ENCODE measurements around the gene FGF5. TPM values are rescaled to one million over a fixed set of nuclear protein-coding genes. Genes with fewer than 3 reads are reported as not detected.
"Not testable (repeated sequence)": the region's sequence is repeated elsewhere in the genome, so short reads cannot be mapped to it uniquely, and the experiment has no call there.

The FGF5 gene
- total and polyA plus RNA-seq, 12 donors: not detected

DNA sequence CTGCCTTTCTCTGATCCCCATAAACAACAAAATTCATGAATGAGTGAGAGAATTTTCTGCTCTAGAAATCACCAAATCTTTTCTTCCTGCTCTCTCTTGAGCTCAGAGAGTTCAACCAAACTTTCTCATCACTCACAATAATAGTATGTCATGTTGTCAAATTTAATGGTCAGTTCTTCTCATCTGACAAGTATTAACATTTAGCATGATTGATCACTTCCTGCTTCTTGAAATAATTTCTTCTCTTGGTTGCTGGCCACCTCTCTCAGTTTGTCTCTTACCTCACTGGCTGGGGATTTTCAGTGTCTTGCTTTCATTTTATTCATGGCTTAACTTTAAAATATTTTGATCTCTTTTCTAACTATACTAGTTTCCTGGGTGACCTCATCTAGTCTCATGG lies 25.5 kb upstream of the FGF5 start:
- peaks cover 4% of the 10 kb centered on the region for H3K27me3 ChIP-seq
- no peaks in the 10 kb centered on the region for H3K36me3 ChIP-seq (replicated peaks in 1 of 2)
- no peak for DNase-seq
- H3K4me1 ChIP-seq (replicated peaks in 1 of 2): no peaks in the 10 kb centered on the region
- no peak overlapping the region for H3K4me3 ChIP-seq
- no peaks in the 10 kb centered on the region for H3K9me3 ChIP-seq (replicated peaks in 1 of 3)
- intact Hi-C loops (cut with DNase I): no loop called here
- H3K27ac ChIP-seq: no peak overlapping the region
- TF ChIP-seq, protein P1, sequence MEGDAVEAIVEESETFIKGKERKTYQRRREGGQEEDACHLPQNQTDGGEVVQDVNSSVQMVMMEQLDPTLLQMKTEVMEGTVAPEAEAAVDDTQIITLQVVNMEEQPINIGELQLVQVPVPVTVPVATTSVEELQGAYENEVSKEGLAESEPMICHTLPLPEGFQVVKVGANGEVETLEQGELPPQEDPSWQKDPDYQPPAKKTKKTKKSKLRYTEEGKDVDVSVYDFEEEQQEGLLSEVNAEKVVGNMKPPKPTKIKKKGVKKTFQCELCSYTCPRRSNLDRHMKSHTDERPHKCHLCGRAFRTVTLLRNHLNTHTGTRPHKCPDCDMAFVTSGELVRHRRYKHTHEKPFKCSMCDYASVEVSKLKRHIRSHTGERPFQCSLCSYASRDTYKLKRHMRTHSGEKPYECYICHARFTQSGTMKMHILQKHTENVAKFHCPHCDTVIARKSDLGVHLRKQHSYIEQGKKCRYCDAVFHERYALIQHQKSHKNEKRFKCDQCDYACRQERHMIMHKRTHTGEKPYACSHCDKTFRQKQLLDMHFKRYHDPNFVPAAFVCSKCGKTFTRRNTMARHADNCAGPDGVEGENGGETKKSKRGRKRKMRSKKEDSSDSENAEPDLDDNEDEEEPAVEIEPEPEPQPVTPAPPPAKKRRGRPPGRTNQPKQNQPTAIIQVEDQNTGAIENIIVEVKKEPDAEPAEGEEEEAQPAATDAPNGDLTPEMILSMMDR (IDR thresholded peaks at IDR 0.05): no peak
- no peak for TF ChIP-seq POLR2A (IDR thresholded peaks at IDR 0.05)

DNA sequence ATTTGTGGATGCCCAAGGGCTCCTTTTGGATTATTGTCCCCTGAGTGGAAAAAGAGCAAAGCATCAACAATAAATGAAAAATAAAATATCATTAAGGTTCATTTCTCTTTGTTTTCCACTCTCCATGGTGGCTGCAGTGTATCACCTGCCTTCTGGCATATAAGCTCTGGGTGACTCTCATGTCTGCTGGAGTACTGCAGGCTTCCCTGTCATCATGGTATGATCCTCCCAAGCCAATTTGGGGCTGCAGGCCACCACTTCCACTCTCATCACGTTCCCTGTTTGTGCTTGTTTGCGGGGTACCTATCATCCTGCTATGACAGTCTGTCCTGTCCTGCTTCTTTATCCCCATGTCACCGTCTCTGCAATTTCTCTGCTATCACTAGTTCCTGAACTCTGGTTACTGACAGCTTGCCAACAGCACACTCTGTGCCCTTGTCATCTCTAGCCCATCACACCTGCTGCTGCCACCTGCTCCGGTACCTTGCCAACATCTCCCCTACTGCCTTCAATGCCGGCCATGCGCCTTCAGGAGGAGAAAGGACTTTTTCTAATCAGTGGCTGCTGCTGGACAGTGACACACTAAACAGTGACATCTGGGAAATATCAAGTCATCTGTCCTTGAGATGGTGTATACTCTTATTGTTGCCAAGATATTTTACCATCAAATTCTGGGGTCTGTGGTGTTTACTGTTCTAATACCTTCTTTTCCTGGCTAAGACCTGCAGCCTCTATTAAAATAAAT lies 23.0 kb upstream of the FGF5 start:
- Histone ChIP-seq H3K27ac (no peak overlapping the region), H3K36me3 (replicated peaks in 1 of 2) (no peaks in the 10 kb centered on the region), H3K27me3 (peaks cover 4% of the 10 kb centered on the region), H3K9me3 (replicated peaks in 1 of 3) (no peaks in the 10 kb centered on the region), H3K4me1 (replicated peaks in 1 of 2) (no peaks in the 10 kb centered on the region), H3K4me3 (no peak overlapping the region)
- DNase-seq: no peak
- 57 to 74% (median 67%) methylated on average over 6 of the region's 6 CpGs for WGBS, 4 donors
- intact Hi-C loops (cut with DNase I): no loop called here
- TF ChIP-seq POLR2A (IDR thresholded peaks at IDR 0.05): no peak
- TF ChIP-seq, protein P1 (IDR thresholded peaks at IDR 0.05): no peak

DNA sequence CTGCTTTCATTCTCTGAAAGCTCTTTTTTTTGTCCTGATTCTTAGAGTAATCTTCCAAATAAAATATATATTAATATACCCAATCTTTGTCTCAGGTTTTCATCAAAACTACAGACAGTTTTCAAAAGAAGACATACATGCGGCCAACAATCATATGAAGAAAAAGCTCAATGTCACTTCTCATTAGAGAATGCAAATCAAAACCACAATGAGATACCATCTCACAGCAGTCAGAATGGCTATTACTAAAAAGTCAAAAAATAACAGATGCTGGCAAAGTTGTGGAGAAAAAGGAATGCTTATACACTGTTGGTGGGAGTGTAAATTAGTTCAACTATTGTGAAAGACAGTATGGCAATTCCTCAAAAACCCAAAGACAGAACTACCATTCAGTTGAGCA lies 19.0 kb upstream of the FGF5 start:
- H3K27ac ChIP-seq; H3K9me3 ChIP-seq (replicated peaks in 1 of 3); H3K4me3 ChIP-seq; H3K4me1 ChIP-seq (replicated peaks in 1 of 2); H3K36me3 ChIP-seq (replicated peaks in 1 of 2); H3K27me3 ChIP-seq; intact Hi-C loops (cut with DNase I); DNase-seq: not testable (repeated sequence)
- WGBS, 4 donors: 78 to 91% (median 84%) methylated on average over 1 of the region's 1 CpG

DNA sequence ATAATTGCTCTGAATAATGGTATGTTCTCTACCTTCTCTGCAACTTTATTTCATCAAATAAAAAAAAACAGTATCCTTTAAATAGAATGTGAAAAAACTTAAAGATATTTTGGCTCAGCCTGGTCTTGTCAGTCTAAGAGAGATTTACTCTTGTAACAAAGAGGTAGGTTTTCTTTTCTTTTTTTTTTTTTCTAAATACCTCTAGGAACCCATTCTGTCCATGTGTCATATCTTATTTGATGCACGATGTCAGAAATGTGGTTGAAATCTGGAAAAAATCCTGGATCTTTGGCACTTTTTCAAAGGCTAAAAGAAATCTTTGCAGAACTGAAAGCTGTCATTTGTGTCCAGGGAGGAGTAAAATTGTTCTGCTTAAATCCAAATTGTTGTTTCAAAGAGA lies 17.3 kb upstream of the FGF5 start:
- no peak for TF ChIP-seq POLR2A (IDR thresholded peaks at IDR 0.05)
- TF ChIP-seq, protein P1 (IDR thresholded peaks at IDR 0.05): no peak
- H3K4me1 ChIP-seq (replicated peaks in 1 of 2): no peaks in the 10 kb centered on the region
- 50 to 64% (median 59%) methylated on average over 1 of the region's 1 CpG for WGBS, 4 donors

DNA sequence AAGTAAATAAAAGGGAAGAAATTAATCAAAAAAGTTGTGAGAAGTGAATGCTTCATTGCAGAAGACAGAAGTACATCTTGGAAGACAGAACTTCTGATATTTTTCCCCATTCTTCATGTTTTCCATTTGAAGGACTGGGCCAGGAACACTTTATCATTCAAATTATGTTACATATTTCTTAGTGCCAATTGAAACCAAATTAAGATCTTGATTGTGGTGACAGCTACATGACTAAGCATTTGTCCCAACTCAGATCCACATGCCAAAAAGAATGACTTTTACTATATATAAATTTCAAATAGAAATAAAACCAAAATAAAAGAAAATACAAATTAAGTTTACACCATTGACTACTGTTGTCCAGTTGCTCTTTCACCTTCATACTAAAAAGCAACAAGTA lies 14.0 kb upstream of the FGF5 start:
- no peaks in the 10 kb centered on the region for H3K9me3 ChIP-seq (replicated peaks in 1 of 3)
- intact Hi-C loops (cut with DNase I): no loop called here
- peaks cover 5% of the 10 kb centered on the region for H3K27me3 ChIP-seq
- no peaks in the 10 kb centered on the region for H3K4me1 ChIP-seq (replicated peaks in 1 of 2)
- no peak overlapping the region for H3K4me3 ChIP-seq
- H3K27ac ChIP-seq: no peak overlapping the region
- no peaks in the 10 kb centered on the region for H3K36me3 ChIP-seq (replicated peaks in 1 of 2)
- TF ChIP-seq POLR2A (IDR thresholded peaks at IDR 0.05): no peak
- TF ChIP-seq, protein P1 (IDR thresholded peaks at IDR 0.05): no peak
- DNase-seq: no peak

More for the DNA sequence above, 17.3 kb upstream of the FGF5 start:
- Histone ChIP-seq H3K27ac (no peak overlapping the region), H3K27me3 (peaks cover 9% of the 10 kb centered on the region), H3K4me3 (no peak overlapping the region), H3K9me3 (replicated peaks in 1 of 3) (no peaks in the 10 kb centered on the region), H3K36me3 (replicated peaks in 1 of 2) (no peaks in the 10 kb centered on the region)
- intact Hi-C loops (cut with DNase I): no loop called here
- no peak for DNase-seq
